Activated CD4-positive, alpha-beta memory T cell treated with anti-CD3 and anti-CD28 coated beads, Interleukin-2, amount 10 ng/mL, durations not matched to agents 7 days and 5 days (primary cell): Measurements from ENCODE around the gene SMIM41. TPM values are rescaled to one million over a fixed set of nuclear protein-coding genes. Genes with fewer than 3 reads are reported as not detected.

ENCODE experiments used
- CTCF ChIA-PET: fragments of 350-600 bp; sonication (Branson Sonifier 250); formaldehyde crosslinking; loops from one replicate; lab custom pipeline; 2021; ENCODE audit warnings: antibody characterized with exemption, inconsistent platforms; lab: Charles Lee
- POLR2A ChIA-PET: fragments of 350-600 bp; sonication (Branson Sonifier 250); formaldehyde crosslinking; loops from one replicate; lab custom pipeline; 2021; ENCODE audit warnings: antibody characterized with exemption; lab: Charles Lee
- DNase-seq: peaks from one replicate; pipeline ENCODE4 v3.0.0-alpha.2; 2020
- H3K27ac Mint-ChIP-seq: one replicate; pipeline ENCODE4 v1.8.0; 2021; ENCODE audit warnings: mild to moderate bottlenecking, mixed read lengths
- H3K27me3 Mint-ChIP-seq: one replicate; pipeline ENCODE4 v1.8.0; 2021; ENCODE audit warnings: mixed read lengths
- H3K36me3 Mint-ChIP-seq: one replicate; pipeline ENCODE4 v1.8.0; 2021; ENCODE audit warnings: low read depth, mixed read lengths
- H3K4me1 Mint-ChIP-seq: one replicate; pipeline ENCODE4 v1.8.0; 2021; ENCODE audit warnings: mixed read lengths
- H3K4me3 Mint-ChIP-seq: one replicate; pipeline ENCODE4 v1.8.0; 2021; ENCODE audit warnings: mild to moderate bottlenecking, mixed read lengths
- H3K9me3 Mint-ChIP-seq: one replicate; pipeline ENCODE4 v1.8.0; 2021; ENCODE audit warnings: mixed read lengths
- total RNA-seq, 2 experiments: library from RNA; stranded (reverse); gene quantifications; one replicate each; pipeline ENCODE4 v1.2.3, GENCODE V29; 2021

SMIM41 gene
- total RNA-seq, 2 experiments from 2014 or later: not detected

DNA sequence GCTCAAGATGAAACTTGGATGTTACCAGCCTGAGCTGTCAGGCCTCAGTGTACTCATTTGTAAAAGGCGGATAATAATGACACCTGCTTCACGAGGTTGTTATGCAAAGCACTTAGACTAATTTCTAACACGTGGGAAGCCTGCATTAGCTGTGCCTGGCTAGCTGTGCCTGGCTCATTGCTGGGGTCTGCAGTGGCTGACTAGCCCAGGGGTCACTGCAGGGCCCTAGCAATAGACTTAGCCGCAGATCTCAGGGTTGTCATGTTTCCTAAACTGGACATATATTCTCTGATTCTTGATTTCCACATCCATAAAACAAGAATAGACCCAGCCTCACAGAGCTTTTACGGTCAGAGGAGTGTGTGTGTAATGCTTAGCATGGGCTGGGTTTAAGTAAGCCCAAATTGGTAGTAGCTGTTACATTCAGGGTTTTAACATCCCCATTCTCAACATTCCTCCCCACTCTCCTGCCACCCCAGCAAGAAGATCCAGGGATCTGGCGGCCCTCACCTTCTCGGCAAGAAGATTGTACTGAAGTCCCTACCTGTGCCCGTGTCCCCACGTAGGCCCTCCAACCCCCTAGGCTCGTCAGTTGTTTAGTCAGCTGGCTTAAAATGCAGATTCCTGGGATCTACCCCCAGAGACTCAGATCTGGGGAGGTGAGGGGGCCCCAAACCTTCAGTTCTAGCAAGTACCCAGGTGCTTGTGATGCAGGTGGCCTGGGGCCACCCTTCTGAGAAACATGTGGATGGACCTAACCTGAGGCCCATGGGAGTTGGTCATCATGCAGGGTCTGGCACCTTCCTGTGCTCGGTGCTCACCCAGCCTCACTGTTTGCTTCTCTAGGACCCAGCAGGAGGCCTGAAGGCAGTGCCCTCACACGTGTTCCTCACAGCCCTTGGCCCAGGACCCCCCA, 19.7 kb upstream of the SMIM41 start:
- CTCF ChIA-PET: interaction anchor here (1.9 to 18.2 kb wide), 2 partner anchors 10 to 36 kb away, joined by 5 to 290 read pairs; partner anchors contain the start of gene ATG101
- POLR2A ChIA-PET: interaction anchor here (1.1 to 3.7 kb wide), 2 partner anchors 8 to 27 kb away, joined by 3 to 14 read pairs; partner anchors contain the start of gene NR4A1
- Mint-ChIP-seq H3K27ac (no peak overlapping the region), H3K4me1 (no peaks in the 10 kb centered on the region), H3K36me3 (no peaks in the 10 kb centered on the region), H3K27me3 (no peaks in the 10 kb centered on the region), H3K9me3 (no peaks in the 10 kb centered on the region), H3K4me3 (no peak overlapping the region)
- DNase-seq: no peak

DNA sequence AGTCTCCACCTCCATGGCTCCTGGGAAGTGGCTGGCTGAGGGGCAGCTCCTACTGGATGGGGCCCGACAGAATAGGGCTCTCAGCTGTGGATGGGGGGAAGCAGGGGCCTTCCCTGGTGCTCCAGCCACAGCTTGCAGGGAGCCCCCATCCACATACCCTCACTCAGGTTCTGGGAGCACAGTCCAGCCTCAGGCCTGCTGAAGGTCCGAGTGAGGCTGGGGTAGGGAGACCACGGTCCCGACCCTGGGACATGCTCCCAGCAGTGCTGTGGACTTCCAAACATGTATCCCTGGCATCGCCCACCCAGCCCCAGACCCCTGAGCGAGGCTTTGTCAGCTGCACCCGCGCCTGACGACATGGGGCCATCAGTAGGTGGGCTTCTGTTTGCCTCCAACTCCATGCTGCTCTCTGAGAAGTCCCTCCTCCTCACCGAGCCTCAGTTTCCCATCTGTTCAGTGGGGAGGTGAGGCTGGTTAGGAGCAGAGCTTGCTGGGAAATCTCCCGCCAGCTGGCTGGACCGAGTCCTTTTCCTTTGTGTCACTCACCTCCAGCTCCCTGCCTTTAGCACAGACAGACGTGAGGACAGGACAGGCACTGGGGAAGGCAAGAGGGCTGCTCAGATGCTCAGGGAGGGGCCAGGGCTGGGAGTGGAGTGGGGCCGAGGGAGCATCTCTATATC, 18.9 kb upstream of the SMIM41 start:
- no peak for DNase-seq
- H3K27ac Mint-ChIP-seq: no peak overlapping the region
- no peaks in the 10 kb centered on the region for H3K36me3 Mint-ChIP-seq
- ChIA-PET CTCF (interaction anchor here (18.2 kb wide), 1 partner anchor 37 kb away, joined by 290 read pairs; no protein-coding TSS in a partner anchor), POLR2A (interaction anchor here (1.1 to 3.7 kb wide), 3 partner anchors 9 to 28 kb away, joined by 3 to 14 read pairs (median 5); partner anchors contain the start of genes ATG101 and NR4A1)
- H3K27me3 Mint-ChIP-seq: peaks cover 7% of the 10 kb centered on the region
- H3K4me1 Mint-ChIP-seq: peaks cover 2% of the 10 kb centered on the region
- no peaks in the 10 kb centered on the region for H3K9me3 Mint-ChIP-seq
- H3K4me3 Mint-ChIP-seq: no peak overlapping the region

GRCh38 chr12:52061470-52062166, 17.9 kb upstream of the SMIM41 start:
- ChIA-PET CTCF (interaction anchor here (0.9 to 18.2 kb wide), 3 partner anchors 9 to 38 kb away, joined by 3 to 290 read pairs (median 6); partner anchors contain the start of gene ATG101), POLR2A (interaction anchor here (1.1 to 3.7 kb wide), 3 partner anchors 8 to 36 kb away, joined by 5 to 14 read pairs (median 6); partner anchors contain the start of genes ATG101 and NR4A1)
- no peak overlapping the region for H3K27ac Mint-ChIP-seq
- no peaks in the 10 kb centered on the region for H3K36me3 Mint-ChIP-seq
- no peak for DNase-seq
- H3K9me3 Mint-ChIP-seq: no peaks in the 10 kb centered on the region
- H3K4me1 Mint-ChIP-seq: peaks cover 10% of the 10 kb centered on the region
- H3K27me3 Mint-ChIP-seq: peaks cover 7% of the 10 kb centered on the region
- H3K4me3 Mint-ChIP-seq: no peak overlapping the region

- POLR2A ChIA-PET: interaction anchor here (1.1 to 3.7 kb wide), 3 partner anchors 8 to 37 kb away, joined by 5 to 14 read pairs (median 6); partner anchors contain the start of genes ATG101 and NR4A1
- no peaks in the 10 kb centered on the region for H3K9me3 Mint-ChIP-seq
- no peak overlapping the region for H3K4me3 Mint-ChIP-seq
- H3K4me1 Mint-ChIP-seq: peaks cover 16% of the 10 kb centered on the region
- H3K27ac Mint-ChIP-seq: no peak overlapping the region
- no peak for DNase-seq
- H3K36me3 Mint-ChIP-seq: no peaks in the 10 kb centered on the region
- H3K27me3 Mint-ChIP-seq: peaks cover 7% of the 10 kb centered on the region
- CTCF ChIA-PET: interaction anchor here (1.2 to 18.2 kb wide), 2 partner anchors 21 to 39 kb away, joined by 3 to 290 read pairs; no protein-coding TSS in a partner anchor
These were observed 17.1 kb upstream of the SMIM41 start for GRCh38 chr12:52062167-52063081.

- no peak for DNase-seq
- Mint-ChIP-seq H3K36me3 (no peaks in the 10 kb centered on the region), H3K27me3 (peaks cover 7% of the 10 kb centered on the region), H3K4me3 (no peak overlapping the region), H3K9me3 (no peaks in the 10 kb centered on the region), H3K4me1 (peaks cover 16% of the 10 kb centered on the region), H3K27ac (no peak overlapping the region)
- CTCF ChIA-PET: interaction anchor here (18.2 kb wide), 1 partner anchor 40 kb away, joined by 290 read pairs; no protein-coding TSS in a partner anchor
- POLR2A ChIA-PET: interaction anchor here (1.0 to 3.7 kb wide), 3 partner anchors 12 to 92 kb away, joined by 3 to 14 read pairs (median 6); partner anchors contain the start of gene NR4A1
These were observed 16.2 kb upstream of the SMIM41 start for GRCh38 chr12:52063082-52063924.

DNA sequence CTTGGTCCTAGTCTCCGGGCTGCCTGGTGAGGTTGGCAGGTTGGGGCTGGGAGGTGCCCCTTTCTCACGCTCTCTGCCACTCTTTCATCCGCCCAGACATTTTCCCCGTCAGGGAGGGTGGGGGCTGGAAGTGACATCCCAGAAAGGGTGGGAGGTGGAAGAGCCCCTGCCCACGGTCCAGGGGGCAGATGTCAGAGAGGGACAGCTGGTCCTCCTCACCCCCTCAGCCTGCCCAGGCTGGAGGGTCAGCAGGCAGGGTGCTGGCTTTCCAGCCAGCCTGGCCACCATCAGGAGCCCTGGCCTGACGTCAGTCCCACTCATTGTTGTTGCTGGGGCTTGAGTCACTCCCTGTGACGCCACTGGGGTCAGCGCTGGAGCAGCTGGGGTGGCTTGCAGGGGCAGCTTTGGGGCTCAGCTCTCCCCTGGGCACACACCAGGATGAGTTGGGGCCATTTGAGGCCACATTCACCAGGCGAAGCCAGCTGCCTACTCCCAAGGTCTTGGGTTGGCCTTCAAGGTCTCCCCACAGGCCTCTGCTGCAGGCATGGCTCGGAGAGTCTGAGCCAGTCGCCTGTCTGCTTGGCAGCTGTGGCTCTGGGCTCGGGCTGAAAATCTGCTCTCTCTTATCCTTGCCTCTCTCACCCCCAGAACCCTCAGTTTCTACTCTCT, 15.4 kb upstream of the SMIM41 start:
- POLR2A ChIA-PET: interaction anchor here (1.0 to 3.7 kb wide), 2 partner anchors 13 to 92 kb away, joined by 3 to 14 read pairs; partner anchors contain the start of gene NR4A1
- H3K36me3 Mint-ChIP-seq: no peaks in the 10 kb centered on the region
- no peaks in the 10 kb centered on the region for H3K9me3 Mint-ChIP-seq
- no peak overlapping the region for H3K27ac Mint-ChIP-seq
- peaks cover 18% of the 10 kb centered on the region for H3K4me1 Mint-ChIP-seq
- CTCF ChIA-PET: interaction anchor here (18.2 kb wide), 1 partner anchor 41 kb away, joined by 290 read pairs; no protein-coding TSS in a partner anchor
- no peak overlapping the region for H3K4me3 Mint-ChIP-seq
- H3K27me3 Mint-ChIP-seq: peaks cover 7% of the 10 kb centered on the region
- no peak for DNase-seq

- Mint-ChIP-seq H3K4me3 (no peak overlapping the region), H3K36me3 (peaks cover 9% of the 10 kb centered on the region), H3K27ac (no peak overlapping the region), H3K9me3 (no peaks in the 10 kb centered on the region), H3K4me1 (peaks cover 39% of the 10 kb centered on the region), H3K27me3 (peaks cover 7% of the 10 kb centered on the region)
- ChIA-PET CTCF (interaction anchor here (2.2 to 18.2 kb wide), 4 partner anchors 16 to 95 kb away, joined by 6 to 290 read pairs (median 36); partner anchors contain the start of gene NR4A1), POLR2A (interaction anchor here (1.1 kb wide), 1 partner anchor 15 kb away, joined by 3 read pairs; the partner anchor contains the start of gene NR4A1)
- DNase-seq: no peak
These were observed 13.0 kb upstream of the SMIM41 start for GRCh38 chr12:52066346-52067080.

DNA sequence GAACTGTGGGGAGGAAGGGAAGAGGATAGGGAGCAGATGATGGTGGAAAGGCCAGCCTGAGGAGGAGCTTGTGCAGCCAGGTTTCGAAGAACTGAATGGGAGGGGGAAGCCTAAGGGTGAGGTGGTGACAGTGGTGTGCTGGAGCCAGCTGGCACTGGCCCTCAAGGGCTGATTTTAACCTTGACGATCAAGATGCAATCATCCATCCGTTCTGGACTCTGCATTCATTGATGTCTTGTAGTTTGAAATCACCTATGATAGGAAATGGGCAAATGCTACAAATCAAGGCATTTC, 12.5 kb upstream of the SMIM41 start:
- Mint-ChIP-seq H3K9me3 (no peaks in the 10 kb centered on the region), H3K4me1 (peaks cover 43% of the 10 kb centered on the region), H3K36me3 (peaks cover 11% of the 10 kb centered on the region), H3K27ac (no peak overlapping the region), H3K4me3 (no peak overlapping the region), H3K27me3 (peaks cover 7% of the 10 kb centered on the region)
- CTCF ChIA-PET: interaction anchor here (2.2 to 18.2 kb wide), 4 partner anchors 16 to 95 kb away, joined by 6 to 290 read pairs (median 36); partner anchors contain the start of gene NR4A1
- POLR2A ChIA-PET: interaction anchor here (1.1 kb wide), 1 partner anchor 16 kb away, joined by 3 read pairs; the partner anchor contains the start of gene NR4A1
- DNase-seq: no peak

- DNase-seq: peak; percentile 88
- H3K36me3 Mint-ChIP-seq: peaks cover 30% of the 10 kb centered on the region
- H3K9me3 Mint-ChIP-seq: no peaks in the 10 kb centered on the region
- ChIA-PET POLR2A (interaction anchor here (0.7 to 4.9 kb wide), 14 partner anchors 8 to 249 kb away, joined by 3 to 83 read pairs (median 4); partner anchors contain the start of genes NR4A1 and SMIM41), CTCF (interaction anchor here (0.5 to 18.2 kb wide), 21 partner anchors 8 to 182 kb away, joined by 3 to 290 read pairs (median 4); partner anchors contain the start of genes NR4A1 and SMIM41)
- peak within 1 kb of the TSS; percentile 96 for H3K27ac Mint-ChIP-seq
- H3K4me1 Mint-ChIP-seq: peaks cover 62% of the 10 kb centered on the region
- peak within 1 kb of the TSS; percentile 98 for H3K4me3 Mint-ChIP-seq
- H3K27me3 Mint-ChIP-seq: peaks cover 7% of the 10 kb centered on the region
These were observed 9.9 kb upstream of the SMIM41 start, which contains the start of gene ATG101 for GRCh38 chr12:52069327-52070184. ATG101 (plus strand) TSS chr12:52069978; CDS start chr12:52073651, 3,673 bp downstream.
